ENCODE data around the gene ITSN2.

DNA sequence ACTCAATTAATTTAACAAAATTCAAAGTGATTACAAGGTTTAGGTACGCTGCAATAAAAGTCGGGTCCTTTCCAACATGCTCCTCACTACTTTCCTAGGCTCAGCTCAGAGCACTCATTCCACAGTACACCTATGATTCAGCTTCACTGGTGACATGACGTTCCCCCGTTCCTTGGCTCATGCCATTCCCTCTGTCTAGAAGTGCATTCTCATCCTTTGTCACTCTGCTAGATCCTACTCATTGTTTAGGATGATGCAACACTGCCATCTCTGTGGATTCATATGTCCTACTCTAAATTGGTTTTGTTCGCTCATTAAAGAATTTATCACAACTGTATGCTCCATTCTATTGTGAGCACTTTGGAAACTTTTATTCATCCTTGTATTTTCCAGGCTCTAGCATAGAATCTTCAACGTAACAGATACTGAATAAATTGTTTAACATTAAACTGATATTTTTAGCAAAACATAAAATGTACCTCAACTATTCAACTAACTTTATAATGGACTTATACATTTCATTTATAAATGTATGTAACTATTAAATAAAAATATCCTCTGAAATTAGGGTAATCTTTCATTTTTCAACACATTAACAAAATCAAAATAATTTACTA, 106.9 kb downstream of the ITSN2 start:
- TF ChIP-seq, protein P1, sequence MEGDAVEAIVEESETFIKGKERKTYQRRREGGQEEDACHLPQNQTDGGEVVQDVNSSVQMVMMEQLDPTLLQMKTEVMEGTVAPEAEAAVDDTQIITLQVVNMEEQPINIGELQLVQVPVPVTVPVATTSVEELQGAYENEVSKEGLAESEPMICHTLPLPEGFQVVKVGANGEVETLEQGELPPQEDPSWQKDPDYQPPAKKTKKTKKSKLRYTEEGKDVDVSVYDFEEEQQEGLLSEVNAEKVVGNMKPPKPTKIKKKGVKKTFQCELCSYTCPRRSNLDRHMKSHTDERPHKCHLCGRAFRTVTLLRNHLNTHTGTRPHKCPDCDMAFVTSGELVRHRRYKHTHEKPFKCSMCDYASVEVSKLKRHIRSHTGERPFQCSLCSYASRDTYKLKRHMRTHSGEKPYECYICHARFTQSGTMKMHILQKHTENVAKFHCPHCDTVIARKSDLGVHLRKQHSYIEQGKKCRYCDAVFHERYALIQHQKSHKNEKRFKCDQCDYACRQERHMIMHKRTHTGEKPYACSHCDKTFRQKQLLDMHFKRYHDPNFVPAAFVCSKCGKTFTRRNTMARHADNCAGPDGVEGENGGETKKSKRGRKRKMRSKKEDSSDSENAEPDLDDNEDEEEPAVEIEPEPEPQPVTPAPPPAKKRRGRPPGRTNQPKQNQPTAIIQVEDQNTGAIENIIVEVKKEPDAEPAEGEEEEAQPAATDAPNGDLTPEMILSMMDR (IDR thresholded peaks at IDR 0.05): no peak
- no peak for TF ChIP-seq POLR2A (IDR thresholded peaks at IDR 0.05)
